AG04449 (cell line): Measurements from ENCODE around the gene ZBTB7A.

Experiments used
- CTCF ChIA-PET: fragments of 350-600 bp; formaldehyde crosslinking; extraction: SDS; loops from one replicate; lab custom pipeline; 2021; ENCODE audit warnings: antibody characterized with exemption; lab: Yijun Ruan, JAX
- POLR2A ChIA-PET: fragments of 400-600, 350-600 bp; formaldehyde crosslinking; extraction: SDS; loops from one replicate; lab custom pipeline; 2020; ENCODE audit warnings: antibody characterized with exemption, inconsistent platforms; lab: Yijun Ruan, JAX
- DNase-seq: peaks from one replicate; pipeline ENCODE4 v3.0.0-alpha.2; 2010; ENCODE audit warnings: low read depth, low spot score
- H3K4me3 ChIP-seq: 2 replicates; pipeline ENCODE4 v1.5.1; 2011; ENCODE audit warnings: low read depth, mild to moderate bottlenecking, control low read depth, low read length
- CTCF ChIP-seq: IDR thresholded peaks from one replicate; pipeline ENCODE4 v1.5.1; 2011; ENCODE audit warnings: mild to moderate bottlenecking, moderate library complexity, low read length, control low read depth, inconsistent platforms; ENCODE audit not compliant: insufficient read depth; ENCODE audit errors: missing control alignments

ZBTB7A gene

GRCh38 chr19:4089400-4089908 lies 22.8 kb upstream of the ZBTB7A start:
- ChIA-PET CTCF (interaction anchor here (1.4 kb wide), 1 partner anchor 10 kb away, joined by 5 read pairs; no protein-coding TSS in a partner anchor), POLR2A (no interaction called here)
- H3K4me3 ChIP-seq: no peak overlapping the region
- DNase-seq: no peak
- TF ChIP-seq CTCF: no peak

- POLR2A ChIA-PET: no interaction called here
- CTCF ChIA-PET: interaction anchor here (1.4 kb wide), 1 partner anchor 9 kb away, joined by 5 read pairs; no protein-coding TSS in a partner anchor
- H3K4me3 ChIP-seq: no peak overlapping the region
- TF ChIP-seq CTCF: no peak
- DNase-seq: no peak
Observed at GRCh38 chr19:4088975-4089374, 22.3 kb upstream of the ZBTB7A start.

- no peak for DNase-seq
- no peak overlapping the region for H3K4me3 ChIP-seq
- CTCF ChIA-PET: interaction anchor here (1.4 kb wide), 1 partner anchor 8 kb away, joined by 5 read pairs; no protein-coding TSS in a partner anchor
- TF ChIP-seq CTCF: no peak
- POLR2A ChIA-PET: no interaction called here
Observed at GRCh38 chr19:4087787-4088679, 21.3 kb upstream of the ZBTB7A start.

GRCh38 chr19:4086411-4086867 lies 19.7 kb upstream of the ZBTB7A start:
- no peak for TF ChIP-seq CTCF
- ChIA-PET POLR2A (no interaction called here), CTCF (no interaction called here)
- H3K4me3 ChIP-seq: no peak overlapping the region
- DNase-seq: no peak

GRCh38 chr19:4084547-4084877 lies 17.8 kb upstream of the ZBTB7A start:
- no peak for DNase-seq
- CTCF ChIA-PET: no interaction called here
- no peak overlapping the region for H3K4me3 ChIP-seq
- POLR2A ChIA-PET: no interaction called here
- TF ChIP-seq CTCF: no peak
